Pancreas (tissue), 10 donors: ENCODE data around the gene KIAA0753. TPM values are rescaled to one million over a fixed set of nuclear protein-coding genes. Genes with fewer than 3 reads are reported as not detected.

Experiments used
- ATAC-seq, 4 donors: fragments of 200-7000 bp; cut with Tn5 transposase; one replicate each; pipeline versions ENCODE4 v1.8.0 to v1.9.1; 2020; ENCODE audit warnings: mild to moderate bottlenecking in 4 of 4, moderate library complexity in 4 of 4
- DNase-seq, 6 donors: peaks; one replicate each; pipeline ENCODE4 v3.0.0-alpha.2; 2020
- FAIRE-seq: peaks from 2 replicates; lab custom pipeline; 2012; peaks lifted over from hg19 to GRCh38; lab: Jason Lieb, UNC
- H3K27ac ChIP-seq, 4 donors: fragments of 200-600 bp; sonication (generic); 1 replicate in 3 of 4; 2 replicates in 1 of 4; pipeline versions ENCODE4 v1.5.0 to v1.8.0; 2020
- H3K27me3 ChIP-seq, 4 donors: fragments of 200-600 bp; one replicate each; pipeline ENCODE4 v1.8.0; 2021
- H3K36me3 ChIP-seq, 3 donors: fragments of 200-600 bp; sonication (generic) in 1 of 3; one replicate each; pipeline versions ENCODE4 v1.5.0 to v1.8.0; 2020 to 2021
- H3K4me1 ChIP-seq, 3 donors: fragments of 200-600 bp; one replicate each; pipeline ENCODE4 v1.8.0; 2021
- H3K4me3 ChIP-seq, 4 donors: fragments of 200-600 bp; sonication (generic) in 2 of 4; one replicate each; pipeline versions ENCODE4 v1.5.0 to v1.8.0; 2020 to 2021
- H3K9me3 ChIP-seq, 4 donors: fragments of 200-600 bp; one replicate each; pipeline ENCODE4 v1.8.0; 2021
- CTCF ChIP-seq, 4 donors: fragments of 200-600 bp; sonication (generic) in 3 of 4; IDR thresholded peaks; one replicate each; pipeline versions ENCODE4 v1.5.0 to v1.8.0; 2021; ENCODE audit warnings: antibody characterized with exemption in 4 of 4
- WGBS, 2 donors: extraction: QIAGEN DNeasy Blood & Tissue Kit; methylation state at CpG; one replicate each; pipeline ENCODE4 v1.1.7; 2013; 5-methylcytosine and 5-hydroxymethylcytosine counted together
- intact Hi-C, 3 donors: fragments of 100-400 bp; cut with DNase I; formaldehyde crosslinking; loops; one replicate each; pipeline versions ENCODE4 v1.11.1 to v1.14.2; 2022
- polyA plus RNA-seq, 2 donors: library from polyadenylated mRNA; stranded (reverse); fragments of 200-250 nt; gene quantifications; one replicate each; pipeline ENCODE4 v1.2.3, GENCODE V29; 2013
- total RNA-seq, 6 donors: library from RNA; stranded (reverse); fragmentation: NEBNext Ultra II Directional in 4 of 6; extraction: Animal tissue kit (Norgen Biotek cat#: 25700) in 4 of 6; gene quantifications; one replicate each; pipeline versions ENCODE4 v1.2.1 to v1.2.4, GENCODE V29; 2021 to 2023
- donor health status: healthy with polysubstance abuse.
- donor health status: DM: no; HTN: no; CAD: no; lungs with moderate emphysema.
- donor health status: DM: no; HTN: no; CAD: no.
- donor health status: control.
- donor health status: control.
- donor health status: Bipolar disorder and iron deficiency.
- donor health status: DM: yes; HTN: yes; CAD: no.
- donor health status: DM: no; HTN: no; CAD: no.
- donor health status: DM: no; HTN: no; CAD: no.
- donor health status: DM: yes; HTN: yes; CAD: no.

The KIAA0753 gene
- total and polyA plus RNA-seq, 8 donors: 4.4 to 10.6 (median 6.0) TPM

GRCh38 chr17:6643451-6644125, 3.1 kb upstream of the KIAA0753 start:
- ATAC-seq: no peak
- no peak for DNase-seq

GRCh38 chr17:6642592-6642991, 2.1 kb upstream of the KIAA0753 start:
- no peak overlapping the region for H3K27ac ChIP-seq
- no peak for DNase-seq
- H3K4me3 ChIP-seq: no peak overlapping the region
- H3K27me3 ChIP-seq: no peaks in the 10 kb centered on the region
- H3K4me1 ChIP-seq: peaks cover 8 to 23% (median 9%) of the 10 kb centered on the region in 3 donors
- no peak for ATAC-seq
- TF ChIP-seq CTCF (IDR thresholded peaks at IDR 0.05): no peak
- H3K9me3 ChIP-seq: no peaks in the 10 kb centered on the region
- 44 to 47% methylated on average over 2 of the region's 2 CpGs for WGBS, 2 donors
- H3K36me3 ChIP-seq: peaks cover 0 to 11% (median 5%) of the 10 kb centered on the region in 3 donors
- intact Hi-C loops: loop anchor here in 1 of 3 donors (10.0 kb wide), 1 partner anchor 168 kb away; no protein-coding TSS in a partner anchor
- FAIRE-seq: no peak

More at GRCh38 chr17:6643451-6644125, 3.1 kb upstream of the KIAA0753 start:
- H3K4me1 ChIP-seq: peaks cover 8 to 21% (median 9%) of the 10 kb centered on the region in 3 donors
- no peaks in the 10 kb centered on the region for H3K9me3 ChIP-seq
- WGBS, 2 donors: 83 to 93% methylated on average over 5 of the region's 5 CpGs
- H3K27ac ChIP-seq: no peak overlapping the region
- H3K36me3 ChIP-seq: peaks cover 0 to 11% (median 5%) of the 10 kb centered on the region in 3 donors
- no peak for FAIRE-seq
- H3K27me3 ChIP-seq: no peaks in the 10 kb centered on the region
- H3K4me3 ChIP-seq: no peak overlapping the region
- TF ChIP-seq CTCF (IDR thresholded peaks at IDR 0.05): no peak
- intact Hi-C loops: loop anchor here in 1 of 3 donors (10.0 kb wide), 1 partner anchor 169 kb away; no protein-coding TSS in a partner anchor

GRCh38 chr17:6641247-6641863, 844 bp upstream of the KIAA0753 start:
- WGBS, 2 donors: 1% methylated on average over 20 of the region's 20 CpGs
- DNase-seq: no peak
- Histone ChIP-seq H3K27ac (peak overlapping the region; percentile 70 to 85 (median 78)), H3K36me3 (peaks cover 0 to 11% (median 5%) of the 10 kb centered on the region in 3 donors), H3K4me1 (peaks cover 8 to 23% (median 9%) of the 10 kb centered on the region in 3 donors), H3K9me3 (no peaks in the 10 kb centered on the region), H3K27me3 (no peaks in the 10 kb centered on the region), H3K4me3 (peak overlapping the region; percentile 64 to 85 (median 70))
- FAIRE-seq: no peak
- ATAC-seq: peak; percentile 9 to 29 (median 12)
- intact Hi-C loops: loop anchor here in 1 of 3 donors (10.0 kb wide), 1 partner anchor 167 kb away; no protein-coding TSS in a partner anchor
- TF ChIP-seq CTCF (IDR thresholded peaks at IDR 0.05): no peak

- FAIRE-seq (no peak), ATAC-seq (peak; percentile 56 to 72 (median 60)), DNase-seq (peak in 5 of 6 donors; percentile 33 to 85 (median 58))
- Histone ChIP-seq H3K4me1 (peaks cover 8 to 23% (median 9%) of the 10 kb centered on the region in 3 donors), H3K4me3 (peak overlapping the region; percentile 64 to 85 (median 70)), H3K27me3 (no peaks in the 10 kb centered on the region), H3K9me3 (no peaks in the 10 kb centered on the region), H3K36me3 (peaks cover 0 to 11% (median 0%) of the 10 kb centered on the region in 3 donors), H3K27ac (peak overlapping the region; percentile 70 to 85 (median 78))
- no peak for TF ChIP-seq CTCF (IDR thresholded peaks at IDR 0.05)
- WGBS, 2 donors: 0 to 1% methylated on average over 53 to 67 of the region's 67 CpGs
- intact Hi-C loops: loop anchor here in 1 of 3 donors (10.0 kb wide), 1 partner anchor 165 kb away; no protein-coding TSS in a partner anchor
These were observed 650 bp downstream of the KIAA0753 start for GRCh38 chr17:6639586-6640535.
